HEK293 (cell line): ENCODE measurements around the gene HMGB2.

Experiments
- FEZF1 ChIP-seq: fragments of 450-650 bp; formaldehyde crosslinking; IDR thresholded peaks from 2 replicates; pipeline ENCODE4 v1.5.1; 2016; ENCODE audit warnings: missing biosample characterization, missing genetic modification characterization
- GLIS1 ChIP-seq: fragments of 450-650 bp; formaldehyde crosslinking; IDR thresholded peaks from 2 replicates; pipeline ENCODE4 v1.5.1; 2016; ENCODE audit warnings: missing biosample characterization, missing genetic modification characterization
- KLF1 ChIP-seq: fragments of 450-650 bp; formaldehyde crosslinking; IDR thresholded peaks from 2 replicates; pipeline ENCODE4 v1.5.1; 2016; ENCODE audit warnings: missing biosample characterization, missing genetic modification characterization
- MEIS1 ChIP-seq: sonication (generic); formaldehyde crosslinking; IDR thresholded peaks from 2 replicates; pipeline ENCODE4 v1.8.1; 2022; ENCODE audit warnings: missing genetic modification reagents, mild to moderate bottlenecking, borderline replicate concordance
- YY2 ChIP-seq: fragments of 450-650 bp; formaldehyde crosslinking; IDR thresholded peaks from 2 replicates; pipeline ENCODE4 v1.5.1; 2016; ENCODE audit warnings: missing biosample characterization, missing genetic modification characterization
- ZNF157 ChIP-seq: fragments of 450-650 bp; formaldehyde crosslinking; IDR thresholded peaks from 2 replicates; pipeline ENCODE4 v1.5.1; 2016; ENCODE audit warnings: missing biosample characterization, missing genetic modification characterization
- ZNF16 ChIP-seq: fragments of 450-650 bp; formaldehyde crosslinking; IDR thresholded peaks from 2 replicates; pipeline ENCODE4 v1.5.1; 2016; ENCODE audit warnings: low read depth, missing biosample characterization, missing genetic modification characterization
- ZNF214 ChIP-seq: fragments of 450-650 bp; formaldehyde crosslinking; IDR thresholded peaks from 2 replicates; pipeline ENCODE4 v1.5.1; 2017; ENCODE audit warnings: missing biosample characterization, mild to moderate bottlenecking, missing genetic modification characterization, borderline replicate concordance
- ZNF239 ChIP-seq: fragments of 450-650 bp; formaldehyde crosslinking; IDR thresholded peaks from 2 replicates; pipeline ENCODE4 v1.5.1; 2016; ENCODE audit warnings: missing biosample characterization, missing genetic modification characterization
- ZNF266 ChIP-seq: fragments of 450-650 bp; formaldehyde crosslinking; IDR thresholded peaks from 2 replicates; pipeline ENCODE4 v1.5.1; 2016; ENCODE audit warnings: missing biosample characterization, missing genetic modification characterization, low read depth
- ZNF292 ChIP-seq: fragments of 450-650 bp; formaldehyde crosslinking; IDR thresholded peaks from 2 replicates; pipeline ENCODE4 v1.5.1; 2016; ENCODE audit warnings: low read depth, missing biosample characterization, missing genetic modification characterization, borderline replicate concordance
- ZNF341 ChIP-seq: fragments of 450-650 bp; formaldehyde crosslinking; IDR thresholded peaks from 2 replicates; pipeline ENCODE4; 2016; ENCODE audit warnings: low read depth, missing biosample characterization, missing genetic modification characterization
- ZNF394 ChIP-seq: fragments of 450-650 bp; formaldehyde crosslinking; IDR thresholded peaks from 2 replicates; pipeline ENCODE4 v1.5.1; 2016; ENCODE audit warnings: missing biosample characterization, missing genetic modification characterization, mild to moderate bottlenecking, moderate library complexity, borderline replicate concordance
- ZNF416 ChIP-seq: fragments of 450-650 bp; formaldehyde crosslinking; IDR thresholded peaks from 2 replicates; pipeline ENCODE4 v1.5.1; 2016; ENCODE audit warnings: missing biosample characterization, missing genetic modification characterization
- ZNF473 ChIP-seq: fragments of 450-650 bp; formaldehyde crosslinking; IDR thresholded peaks from 2 replicates; pipeline ENCODE4 v1.5.1; 2017; ENCODE audit warnings: missing biosample characterization, missing genetic modification characterization
- ZNF530 ChIP-seq: fragments of 450-650 bp; formaldehyde crosslinking; IDR thresholded peaks from 2 replicates; pipeline ENCODE4 v1.5.1; 2016; ENCODE audit warnings: low read depth, missing biosample characterization, missing genetic modification characterization
- ZNF544 ChIP-seq: fragments of 450-650 bp; formaldehyde crosslinking; IDR thresholded peaks from 2 replicates; pipeline ENCODE4 v1.5.0; 2017; ENCODE audit warnings: missing biosample characterization, missing genetic modification characterization
- ZNF560 ChIP-seq: fragments of 450-650 bp; formaldehyde crosslinking; IDR thresholded peaks from 2 replicates; pipeline ENCODE4 v1.5.1; 2017; ENCODE audit warnings: missing biosample characterization, missing genetic modification characterization, borderline replicate concordance
- ZNF600 ChIP-seq: fragments of 450-650 bp; formaldehyde crosslinking; IDR thresholded peaks from 2 replicates; pipeline ENCODE4 v1.5.1; 2016; ENCODE audit warnings: missing biosample characterization, missing genetic modification characterization
- ZNF621 ChIP-seq: fragments of 450-650 bp; formaldehyde crosslinking; IDR thresholded peaks from 2 replicates; pipeline ENCODE4 v1.5.1; 2017; ENCODE audit warnings: missing biosample characterization, missing genetic modification characterization
- ZNF664 ChIP-seq: fragments of 450-650 bp; formaldehyde crosslinking; IDR thresholded peaks from 2 replicates; pipeline ENCODE4 v1.5.1; 2016; ENCODE audit warnings: missing biosample characterization, missing genetic modification characterization
- ZNF707 ChIP-seq: fragments of 450-650 bp; formaldehyde crosslinking; IDR thresholded peaks from 2 replicates; pipeline ENCODE4 v1.5.1; 2016; ENCODE audit warnings: missing biosample characterization, missing genetic modification characterization
- ZSCAN30 ChIP-seq: fragments of 450-650 bp; IDR thresholded peaks from 2 replicates; pipeline ENCODE4 v1.5.1; 2018; ENCODE audit warnings: missing biosample characterization, mild to moderate bottlenecking, missing genetic modification characterization, moderate library complexity
- TF ChIP-seq, protein P1 (sequence below): fragments of 450-650 bp; formaldehyde crosslinking; IDR thresholded peaks from 2 replicates; pipeline ENCODE4 v1.5.1; 2016; ENCODE audit warnings: missing biosample characterization, missing genetic modification characterization
- TF ChIP-seq, protein P2 (sequence below): fragments of 450-650 bp; formaldehyde crosslinking; IDR thresholded peaks from 2 replicates; pipeline ENCODE4 v1.5.0; 2017; ENCODE audit warnings: missing biosample characterization, missing genetic modification characterization, borderline replicate concordance
- TF ChIP-seq, protein P3 (sequence below): fragments of 450-650 bp; formaldehyde crosslinking; IDR thresholded peaks from 2 replicates; pipeline ENCODE4 v1.5.1; 2017; ENCODE audit warnings: missing biosample characterization, missing genetic modification characterization
- TF ChIP-seq, protein P4 (sequence below): fragments of 450-650 bp; formaldehyde crosslinking; IDR thresholded peaks from 2 replicates; pipeline ENCODE4 v1.5.1; 2016; ENCODE audit warnings: missing biosample characterization, missing genetic modification characterization
- TF ChIP-seq, protein P5 (sequence below): fragments of 450-650 bp; formaldehyde crosslinking; IDR thresholded peaks from 2 replicates; pipeline ENCODE4 v1.5.1; 2017; ENCODE audit warnings: missing biosample characterization, missing genetic modification characterization
- TF ChIP-seq, protein P6 (sequence below): fragments of 450-650 bp; IDR thresholded peaks from 2 replicates; pipeline ENCODE4 v1.5.1; 2018; ENCODE audit warnings: missing biosample characterization, mild to moderate bottlenecking, missing genetic modification characterization

The HMGB2 gene

DNA sequence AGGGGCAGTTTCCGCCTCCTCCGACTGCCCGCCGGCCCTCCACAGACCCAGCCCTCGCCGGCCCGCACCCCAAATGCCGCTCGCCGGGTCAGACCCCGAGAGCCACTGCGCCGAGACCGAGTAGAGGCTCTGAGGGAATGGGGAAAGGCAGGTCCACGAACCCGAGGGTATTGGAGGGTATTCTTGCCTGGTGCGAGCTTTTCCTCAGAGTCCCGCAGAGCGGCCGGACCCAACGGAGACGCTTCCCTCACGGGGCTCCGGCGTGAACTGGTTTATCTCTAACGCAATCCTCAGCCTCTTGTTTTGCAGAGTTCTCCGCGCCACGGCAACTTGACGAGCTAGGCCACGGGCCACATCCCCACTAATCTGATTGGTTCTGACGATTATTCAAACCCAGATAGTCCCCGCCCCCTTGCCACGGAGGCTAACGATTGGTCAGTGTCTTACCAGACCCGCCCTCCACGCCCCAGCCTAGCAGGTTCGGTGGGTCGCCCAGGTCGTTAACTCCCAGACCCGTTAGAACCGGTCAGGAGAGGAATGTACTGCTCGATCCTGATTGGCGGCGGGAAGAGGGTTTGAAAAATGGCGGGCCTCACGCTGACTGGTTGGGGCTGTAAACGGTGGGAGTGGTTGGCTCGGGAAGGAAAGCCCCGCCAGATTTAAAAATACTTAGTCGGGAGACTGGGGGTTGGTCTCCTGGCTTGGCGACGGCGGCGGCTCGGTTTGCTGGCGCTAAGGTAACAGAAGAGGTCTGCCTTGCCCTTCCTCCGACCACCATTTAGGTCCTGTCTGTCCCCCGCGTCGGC lies at the start of gene HMGB2 (continued):
- TF ChIP-seq, protein P1, sequence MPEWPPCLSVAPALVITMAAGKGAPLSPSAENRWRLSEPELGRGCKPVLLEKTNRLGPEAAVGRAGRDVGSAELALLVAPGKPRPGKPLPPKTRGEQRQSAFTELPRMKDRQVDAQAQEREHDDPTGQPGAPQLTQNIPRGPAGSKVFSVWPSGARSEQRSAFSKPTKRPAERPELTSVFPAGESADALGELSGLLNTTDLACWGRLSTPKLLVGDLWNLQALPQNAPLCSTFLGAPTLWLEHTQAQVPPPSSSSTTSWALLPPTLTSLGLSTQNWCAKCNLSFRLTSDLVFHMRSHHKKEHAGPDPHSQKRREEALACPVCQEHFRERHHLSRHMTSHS (tag by site-specific recombination), result no peak
- TF ChIP-seq ZNF560 (no peak), ZNF473 (tag by site-specific recombination) (no peak), ZNF416 (tag by site-specific recombination) (no peak), ZNF16 (tag by site-specific recombination) (no peak), ZNF530 (no peak), ZNF600 (no peak), ZNF266 (no peak), FEZF1 (tag by site-specific recombination) (no peak), ZSCAN30 (tag by site-specific recombination) (0 out of 2 replicates have a peak, but pooled peaks have one; percentile 7), ZNF292 (tag by site-specific recombination) (no peak), ZNF707 (tag by site-specific recombination) (no peak), ZNF341 (tag by site-specific recombination) (peak; percentile 76), ZNF544 (tag by site-specific recombination) (no peak), MEIS1 (CRISPR knock-in tag) (no peak), YY2 (tag by site-specific recombination) (no peak), ZNF394 (tag by site-specific recombination) (peak; percentile 25; the same call in 1 of the 2 replicates), KLF1 (tag by site-specific recombination) (peak; percentile 61; the same call in 1 of the 2 replicates), GLIS1 (tag by site-specific recombination) (peak; percentile 30), ZNF157 (tag by site-specific recombination) (no peak), ZNF664 (tag by site-specific recombination) (no peak), ZNF239 (tag by site-specific recombination) (no peak), ZNF621 (tag by site-specific recombination) (no peak), ZNF214 (tag by site-specific recombination) (no peak)
- TF ChIP-seq, protein P2, sequence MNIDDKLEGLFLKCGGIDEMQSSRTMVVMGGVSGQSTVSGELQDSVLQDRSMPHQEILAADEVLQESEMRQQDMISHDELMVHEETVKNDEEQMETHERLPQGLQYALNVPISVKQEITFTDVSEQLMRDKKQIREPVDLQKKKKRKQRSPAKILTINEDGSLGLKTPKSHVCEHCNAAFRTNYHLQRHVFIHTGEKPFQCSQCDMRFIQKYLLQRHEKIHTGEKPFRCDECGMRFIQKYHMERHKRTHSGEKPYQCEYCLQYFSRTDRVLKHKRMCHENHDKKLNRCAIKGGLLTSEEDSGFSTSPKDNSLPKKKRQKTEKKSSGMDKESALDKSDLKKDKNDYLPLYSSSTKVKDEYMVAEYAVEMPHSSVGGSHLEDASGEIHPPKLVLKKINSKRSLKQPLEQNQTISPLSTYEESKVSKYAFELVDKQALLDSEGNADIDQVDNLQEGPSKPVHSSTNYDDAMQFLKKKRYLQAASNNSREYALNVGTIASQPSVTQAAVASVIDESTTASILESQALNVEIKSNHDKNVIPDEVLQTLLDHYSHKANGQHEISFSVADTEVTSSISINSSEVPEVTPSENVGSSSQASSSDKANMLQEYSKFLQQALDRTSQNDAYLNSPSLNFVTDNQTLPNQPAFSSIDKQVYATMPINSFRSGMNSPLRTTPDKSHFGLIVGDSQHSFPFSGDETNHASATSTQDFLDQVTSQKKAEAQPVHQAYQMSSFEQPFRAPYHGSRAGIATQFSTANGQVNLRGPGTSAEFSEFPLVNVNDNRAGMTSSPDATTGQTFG (tag by site-specific recombination), result no peak
- TF ChIP-seq, protein P3, sequence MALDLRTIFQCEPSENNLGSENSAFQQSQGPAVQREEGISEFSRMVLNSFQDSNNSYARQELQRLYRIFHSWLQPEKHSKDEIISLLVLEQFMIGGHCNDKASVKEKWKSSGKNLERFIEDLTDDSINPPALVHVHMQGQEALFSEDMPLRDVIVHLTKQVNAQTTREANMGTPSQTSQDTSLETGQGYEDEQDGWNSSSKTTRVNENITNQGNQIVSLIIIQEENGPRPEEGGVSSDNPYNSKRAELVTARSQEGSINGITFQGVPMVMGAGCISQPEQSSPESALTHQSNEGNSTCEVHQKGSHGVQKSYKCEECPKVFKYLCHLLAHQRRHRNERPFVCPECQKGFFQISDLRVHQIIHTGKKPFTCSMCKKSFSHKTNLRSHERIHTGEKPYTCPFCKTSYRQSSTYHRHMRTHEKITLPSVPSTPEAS, result 0 out of 2 replicates have a peak, but pooled peaks have one; percentile 11
- TF ChIP-seq, protein P4, sequence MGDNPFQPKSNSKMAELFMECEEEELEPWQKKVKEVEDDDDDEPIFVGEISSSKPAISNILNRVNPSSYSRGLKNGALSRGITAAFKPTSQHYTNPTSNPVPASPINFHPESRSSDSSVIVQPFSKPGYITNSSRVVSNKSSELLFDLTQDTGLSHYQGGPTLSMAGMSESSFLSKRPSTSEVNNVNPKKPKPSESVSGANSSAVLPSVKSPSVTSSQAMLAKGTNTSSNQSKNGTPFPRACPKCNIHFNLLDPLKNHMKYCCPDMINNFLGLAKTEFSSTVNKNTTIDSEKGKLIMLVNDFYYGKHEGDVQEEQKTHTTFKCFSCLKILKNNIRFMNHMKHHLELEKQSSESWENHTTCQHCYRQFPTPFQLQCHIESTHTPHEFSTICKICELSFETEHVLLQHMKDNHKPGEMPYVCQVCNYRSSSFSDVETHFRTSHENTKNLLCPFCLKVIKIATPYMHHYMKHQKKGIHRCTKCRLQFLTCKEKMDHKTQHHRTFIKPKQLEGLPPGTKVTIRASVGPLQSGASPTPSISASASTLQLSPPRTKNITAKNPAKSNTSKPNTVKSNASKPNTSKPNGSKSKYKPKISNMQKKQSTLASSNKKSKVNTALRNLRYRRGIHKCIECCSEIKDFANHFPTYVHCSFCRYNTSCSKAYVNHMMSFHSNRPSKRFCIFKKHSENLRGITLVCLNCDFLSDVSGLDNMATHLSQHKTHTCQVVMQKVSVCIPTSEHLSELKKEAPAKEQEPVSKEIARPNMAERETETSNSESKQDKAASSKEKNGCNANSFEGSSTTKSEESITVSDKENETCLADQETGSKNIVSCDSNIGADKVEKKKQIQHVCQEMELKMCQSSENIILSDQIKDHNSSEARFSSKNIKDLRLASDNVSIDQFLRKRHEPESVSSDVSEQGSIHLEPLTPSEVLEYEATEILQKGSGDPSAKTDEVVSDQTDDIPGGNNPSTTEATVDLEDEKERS, result no peak
- TF ChIP-seq, protein P5, sequence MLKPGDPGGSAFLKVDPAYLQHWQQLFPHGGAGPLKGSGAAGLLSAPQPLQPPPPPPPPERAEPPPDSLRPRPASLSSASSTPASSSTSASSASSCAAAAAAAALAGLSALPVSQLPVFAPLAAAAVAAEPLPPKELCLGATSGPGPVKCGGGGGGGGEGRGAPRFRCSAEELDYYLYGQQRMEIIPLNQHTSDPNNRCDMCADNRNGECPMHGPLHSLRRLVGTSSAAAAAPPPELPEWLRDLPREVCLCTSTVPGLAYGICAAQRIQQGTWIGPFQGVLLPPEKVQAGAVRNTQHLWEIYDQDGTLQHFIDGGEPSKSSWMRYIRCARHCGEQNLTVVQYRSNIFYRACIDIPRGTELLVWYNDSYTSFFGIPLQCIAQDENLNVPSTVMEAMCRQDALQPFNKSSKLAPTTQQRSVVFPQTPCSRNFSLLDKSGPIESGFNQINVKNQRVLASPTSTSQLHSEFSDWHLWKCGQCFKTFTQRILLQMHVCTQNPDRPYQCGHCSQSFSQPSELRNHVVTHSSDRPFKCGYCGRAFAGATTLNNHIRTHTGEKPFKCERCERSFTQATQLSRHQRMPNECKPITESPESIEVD, result no peak
- TF ChIP-seq, protein P6, sequence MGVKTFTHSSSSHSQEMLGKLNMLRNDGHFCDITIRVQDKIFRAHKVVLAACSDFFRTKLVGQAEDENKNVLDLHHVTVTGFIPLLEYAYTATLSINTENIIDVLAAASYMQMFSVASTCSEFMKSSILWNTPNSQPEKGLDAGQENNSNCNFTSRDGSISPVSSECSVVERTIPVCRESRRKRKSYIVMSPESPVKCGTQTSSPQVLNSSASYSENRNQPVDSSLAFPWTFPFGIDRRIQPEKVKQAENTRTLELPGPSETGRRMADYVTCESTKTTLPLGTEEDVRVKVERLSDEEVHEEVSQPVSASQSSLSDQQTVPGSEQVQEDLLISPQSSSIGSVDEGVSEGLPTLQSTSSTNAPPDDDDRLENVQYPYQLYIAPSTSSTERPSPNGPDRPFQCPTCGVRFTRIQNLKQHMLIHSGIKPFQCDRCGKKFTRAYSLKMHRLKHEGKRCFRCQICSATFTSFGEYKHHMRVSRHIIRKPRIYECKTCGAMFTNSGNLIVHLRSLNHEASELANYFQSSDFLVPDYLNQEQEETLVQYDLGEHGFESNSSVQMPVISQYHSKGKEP (tag by site-specific recombination), result no peak
